Neural progenitor cell (in vitro differentiated cells): ENCODE measurements around the gene HOXD1. TPM values are rescaled to one million over a fixed set of nuclear protein-coding genes. Genes with fewer than 3 reads are reported as not detected.

Experiments
- DNase-seq: peaks from one replicate; pipeline ENCODE4 v3.0.0-alpha.2; 2016; ENCODE audit warnings: low spot score
- H2AFZ ChIP-seq: fragments of 200-600 bp; sonication (generic); replicated peaks from 2 replicates; pipeline ENCODE4 v1.6.1; 2016; ENCODE audit warnings: antibody characterized with exemption
- H3F3A ChIP-seq: fragments of 200-600 bp; sonication (generic); 2 replicates; pipeline ENCODE4 v1.6.1; 2016; ENCODE audit warnings: antibody characterized with exemption, low read depth
- H3K27ac ChIP-seq: fragments of 200-600 bp; sonication (generic); 2 replicates; pipeline ENCODE4 v1.5.1; 2016; ENCODE audit warnings: mild to moderate bottlenecking
- H3K27me3 ChIP-seq: fragments of 200-600 bp; sonication (generic); 2 replicates; pipeline ENCODE4 v1.6.1; 2016; ENCODE audit warnings: mild to moderate bottlenecking, moderate library complexity
- H3K36me3 ChIP-seq: fragments of 200-600 bp; sonication (generic); 2 replicates; pipeline ENCODE4 v1.5.1; 2016
- H3K4me1 ChIP-seq: fragments of 200-600 bp; sonication (generic); 2 replicates; pipeline ENCODE4 v1.6.1; 2016; ENCODE audit warnings: mixed run types
- H3K4me2 ChIP-seq: fragments of 200-600 bp; sonication (generic); 2 replicates; pipeline ENCODE4 v1.6.1; 2016
- H3K4me3 ChIP-seq: fragments of 200-600 bp; sonication (generic); 2 replicates; pipeline ENCODE4 v1.5.1; 2016
- H3K79me2 ChIP-seq: fragments of 200-600 bp; sonication (generic); 2 replicates; pipeline ENCODE4 v1.6.1; 2016; ENCODE audit warnings: low read depth
- H3K9ac ChIP-seq: fragments of 200-600 bp; sonication (generic); 2 replicates; pipeline ENCODE4 v1.6.1; 2016
- H3K9me3 ChIP-seq: fragments of 200-600 bp; sonication (generic); 2 replicates; pipeline ENCODE4 v1.5.1; 2016; ENCODE audit warnings: low read depth
- H4K20me1 ChIP-seq: fragments of 200-600 bp; sonication (generic); 2 replicates; pipeline ENCODE4 v1.6.1; 2016; ENCODE audit warnings: low read depth
- H3K27ac Mint-ChIP-seq: 3 replicates; pipeline ENCODE4 v1.8.0; 2021; ENCODE audit warnings: mixed read lengths
- H3K27me3 Mint-ChIP-seq: 2 replicates; pipeline ENCODE4 v1.8.0; 2022; ENCODE audit warnings: low read depth, mild to moderate bottlenecking, inconsistent platforms, moderate library complexity, mixed read lengths; ENCODE audit not compliant: insufficient read depth
- H3K36me3 Mint-ChIP-seq: 3 replicates; pipeline ENCODE4 v1.8.0; 2021; ENCODE audit warnings: mixed read lengths
- H3K4me1 Mint-ChIP-seq: 3 replicates; pipeline ENCODE4 v1.8.0; 2021; ENCODE audit warnings: mixed read lengths
- H3K4me3 Mint-ChIP-seq: 3 replicates; pipeline ENCODE4 v1.8.0; 2021; ENCODE audit warnings: mild to moderate bottlenecking, moderate library complexity, mixed read lengths
- H3K9me3 Mint-ChIP-seq: 3 replicates; pipeline ENCODE4 v1.8.0; 2020; ENCODE audit warnings: mixed read lengths
- CTCF ChIP-seq: fragments of 200-600 bp; sonication (generic); IDR thresholded peaks from 2 replicates; pipeline ENCODE4 v1.5.1; 2017; ENCODE audit warnings: antibody characterized with exemption, mild to moderate bottlenecking
- EZH2 ChIP-seq: fragments of 200-600 bp; sonication (generic); IDR thresholded peaks from 2 replicates; pipeline ENCODE4 v1.6.1; 2017; ENCODE audit warnings: antibody characterized with exemption, mild to moderate bottlenecking, moderate library complexity
- EZH2phosphoT487 ChIP-seq: fragments of 200-600 bp; sonication (generic); IDR thresholded peaks from 2 replicates; pipeline ENCODE4 v1.6.1; 2017; ENCODE audit warnings: antibody characterized with exemption
- total RNA-seq: library from RNA; depleted of rRNA; stranded (reverse); fragments of >200 nt; gene quantifications from 2 replicates; pipeline ENCODE4 v1.2.3, GENCODE V29; 2015; ENCODE audit warnings: low replicate concordance

HOXD1 gene
- total RNA-seq, 1 donor from 2014 or later, result not detected

GRCh38 chr2:176146101-176146500, 42.4 kb upstream of the HOXD1 start:
- Histone ChIP-seq H3K4me1 (no peaks in the 10 kb centered on the region), H3K36me3 (no peaks in the 10 kb centered on the region), H3K4me3 (no peak overlapping the region), H3K9ac (no peak overlapping the region), H3K9me3 (no peaks in the 10 kb centered on the region), H3K27me3 (peaks cover 100% of the 10 kb centered on the region), H3F3A (no peaks in the 10 kb centered on the region), H3K79me2 (no peaks in the 10 kb centered on the region), H3K27ac (no peak overlapping the region), H3K4me2 (no peak overlapping the region), H4K20me1 (peaks cover 50% of the 10 kb centered on the region), H2AFZ (no peak overlapping the region)
- peaks cover 84% of the 10 kb centered on the region for H3K27me3 Mint-ChIP-seq
- no peak overlapping the region for H3K4me3 Mint-ChIP-seq
- no peak for DNase-seq
- no peaks in the 10 kb centered on the region for H3K36me3 Mint-ChIP-seq
- H3K9me3 Mint-ChIP-seq, result peaks cover 2% of the 10 kb centered on the region
- H3K4me1 Mint-ChIP-seq, result peaks cover 2% of the 10 kb centered on the region
- no peak for TF ChIP-seq EZH2phosphoT487
- H3K27ac Mint-ChIP-seq, result no peak overlapping the region

GRCh38 chr2:176146645-176147044, 41.8 kb upstream of the HOXD1 start:
- no peak overlapping the region for H2AFZ ChIP-seq
- H3K27me3 ChIP-seq, result peaks cover 100% of the 10 kb centered on the region
- H3K4me3 Mint-ChIP-seq, result no peak overlapping the region
- no peaks in the 10 kb centered on the region for H3K4me1 ChIP-seq
- TF ChIP-seq CTCF, result no peak
- no peak for TF ChIP-seq EZH2phosphoT487
- TF ChIP-seq EZH2, result no peak
- H3K9me3 Mint-ChIP-seq, result peaks cover 5% of the 10 kb centered on the region
- H3K27ac ChIP-seq, result no peak overlapping the region
- no peak overlapping the region for H3K4me2 ChIP-seq
- H3K9me3 ChIP-seq, result no peaks in the 10 kb centered on the region
- H3K79me2 ChIP-seq, result no peaks in the 10 kb centered on the region
- no peaks in the 10 kb centered on the region for H3K36me3 ChIP-seq
- peaks cover 55% of the 10 kb centered on the region for H4K20me1 ChIP-seq
- H3K36me3 Mint-ChIP-seq, result no peaks in the 10 kb centered on the region
- peaks cover 84% of the 10 kb centered on the region for H3K27me3 Mint-ChIP-seq
- H3K27ac Mint-ChIP-seq, result no peak overlapping the region
- no peak overlapping the region for H3K9ac ChIP-seq
- H3K4me3 ChIP-seq, result no peak overlapping the region
- H3F3A ChIP-seq, result no peaks in the 10 kb centered on the region
- H3K4me1 Mint-ChIP-seq, result no peaks in the 10 kb centered on the region
- no peak for DNase-seq

GRCh38 chr2:176147210-176147799, 41.2 kb upstream of the HOXD1 start:
- no peaks in the 10 kb centered on the region for H3K36me3 ChIP-seq
- H3K27me3 ChIP-seq, result peaks cover 100% of the 10 kb centered on the region
- H3K4me3 ChIP-seq, result no peak overlapping the region
- no peak overlapping the region for H3K9ac ChIP-seq
- Mint-ChIP-seq H3K27me3 (peaks cover 86% of the 10 kb centered on the region), H3K4me3 (no peak overlapping the region), H3K27ac (no peak overlapping the region), H3K36me3 (no peaks in the 10 kb centered on the region), H3K4me1 (no peaks in the 10 kb centered on the region), H3K9me3 (peaks cover 5% of the 10 kb centered on the region)
- TF ChIP-seq EZH2 (peak; percentile 85), EZH2phosphoT487 (no peak), CTCF (no peak)
- no peaks in the 10 kb centered on the region for H3K4me1 ChIP-seq
- no peaks in the 10 kb centered on the region for H3F3A ChIP-seq
- DNase-seq, result no peak
- peaks cover 60% of the 10 kb centered on the region for H4K20me1 ChIP-seq
- no peaks in the 10 kb centered on the region for H3K9me3 ChIP-seq
- no peak overlapping the region for H3K27ac ChIP-seq
- no peaks in the 10 kb centered on the region for H3K79me2 ChIP-seq
- no peak overlapping the region for H3K4me2 ChIP-seq
- H2AFZ ChIP-seq, result no peak overlapping the region

- H3K79me2 ChIP-seq, result no peaks in the 10 kb centered on the region
- H3K4me3 ChIP-seq, result no peak overlapping the region
- no peaks in the 10 kb centered on the region for H3K4me1 ChIP-seq
- H2AFZ ChIP-seq, result no peak overlapping the region
- DNase-seq, result no peak
- TF ChIP-seq EZH2phosphoT487 (peak; percentile 88), CTCF (no peak), EZH2 (peak; percentile 94)
- H3K9me3 Mint-ChIP-seq, result peaks cover 5% of the 10 kb centered on the region
- no peaks in the 10 kb centered on the region for H3K9me3 ChIP-seq
- H3K27me3 Mint-ChIP-seq, result peaks cover 91% of the 10 kb centered on the region
- H3F3A ChIP-seq, result no peaks in the 10 kb centered on the region
- H3K27me3 ChIP-seq, result peaks cover 100% of the 10 kb centered on the region
- no peaks in the 10 kb centered on the region for H3K36me3 Mint-ChIP-seq
- no peaks in the 10 kb centered on the region for H3K4me1 Mint-ChIP-seq
- no peak overlapping the region for H3K27ac Mint-ChIP-seq
- H3K4me2 ChIP-seq, result no peak overlapping the region
- peaks cover 66% of the 10 kb centered on the region for H4K20me1 ChIP-seq
- H3K27ac ChIP-seq, result no peak overlapping the region
- no peak overlapping the region for H3K4me3 Mint-ChIP-seq
- H3K36me3 ChIP-seq, result no peaks in the 10 kb centered on the region
- no peak overlapping the region for H3K9ac ChIP-seq
Measured at GRCh38 chr2:176147800-176148496, 40.5 kb upstream of the HOXD1 start.
